HepG2 (cell line): ENCODE results near the gene CDH2. TPM values are rescaled to one million over a fixed set of nuclear protein-coding genes. Genes with fewer than 3 reads are reported as not detected.

Experiments
- ATAC-seq: fragments of 200-7000 bp; cut with Tn5 transposase; 3 replicates; pipeline ENCODE4 v1.9.1; 2020; ENCODE audit warnings: mild to moderate bottlenecking, moderate library complexity
- BruUV-seq: library from RNA; stranded (reverse); fragments of 400-500 nt; replicated peaks from 2 replicates; lab custom pipeline; 2021; lab: Mats Ljungman, UMichigan
- CTCF ChIA-PET: fragments of 300-600 bp; formaldehyde crosslinking; extraction: SDS; loops from one replicate; lab custom pipeline; 2021; ENCODE audit warnings: low total read pairs, inconsistent platforms, low intra/inter-chr PET ratio; lab: Yijun Ruan, JAX
- POLR2A ChIA-PET: fragments of 350-600 bp; sonication (Branson Sonifier 250); formaldehyde crosslinking; loops from one replicate; lab custom pipeline; 2020; ENCODE audit warnings: antibody characterized with exemption, inconsistent platforms; lab: Yijun Ruan, JAX
- DNase-seq: peaks from one replicate; pipeline ENCODE4 v3.0.0-alpha.2; 2015; ENCODE audit warnings: low spot score
- FAIRE-seq: peaks from 3 replicates; lab custom pipeline; 2011; peaks lifted over from hg19 to GRCh38; lab: Jason Lieb, UNC
- H2AFZ ChIP-seq: one replicate; pipeline ENCODE4 v1.6.1; 2011; ENCODE audit warnings: low read length, inconsistent platforms
- H3K27ac ChIP-seq: fragments of 300-600 bp; 3 replicates; pipeline ENCODE4 v1.8.0; 2011; ENCODE audit warnings: mixed run types, mild to moderate bottlenecking, mixed read lengths, low read length, inconsistent platforms; ENCODE audit not compliant: insufficient read depth; ENCODE audit errors: extremely low read length
- H3K27me3 ChIP-seq, 2 experiments: fragments of 200-600 bp in 1 of 2; 2 replicates in 1 of 2; 3 replicates in 1 of 2; pipeline versions ENCODE4 v1.6.0 to v1.8.0; 2011; ENCODE audit warnings: low read length in 2 of 2, mild to moderate bottlenecking in 2 of 2, moderate library complexity in 2 of 2, inconsistent platforms in 1 of 2; ENCODE audit not compliant: insufficient read depth in 2 of 2, control insufficient read depth in 1 of 2
- H3K36me3 ChIP-seq, 2 experiments: fragments of 200-600 bp in 1 of 2; replicated peaks in 1 of 2; 2 replicates in 1 of 2; 3 replicates in 1 of 2; pipeline versions ENCODE4 v1.5.1 to v1.8.0; 2011; ENCODE audit warnings: low read length in 2 of 2, inconsistent platforms in 1 of 2; ENCODE audit not compliant: insufficient read depth in 2 of 2, control insufficient read depth in 1 of 2
- H3K4me1 ChIP-seq: 2 replicates; pipeline ENCODE4 v1.5.1; 2012; ENCODE audit warnings: low read length, inconsistent platforms; ENCODE audit not compliant: insufficient read depth
- H3K4me2 ChIP-seq: 2 replicates; pipeline ENCODE4 v1.6.0; 2011; ENCODE audit warnings: low read depth, low read length, inconsistent platforms
- H3K4me3 ChIP-seq, 3 experiments: fragments of 200-600 bp in 1 of 3; sonication (generic), shearing (Covaris generic) in 1 of 3; replicated peaks in 1 of 3; 2 replicates each; pipeline ENCODE4 v1.5.1; 2011 to 2016; ENCODE audit warnings: low read length in 3 of 3, inconsistent platforms in 2 of 3, low read depth in 2 of 3, mild to moderate bottlenecking in 2 of 3, control low read depth in 1 of 3, mixed read lengths in 1 of 3; ENCODE audit not compliant: insufficient read depth in 1 of 3
- H3K79me2 ChIP-seq: one replicate; pipeline ENCODE4 v1.6.1; 2011; ENCODE audit warnings: low read length, inconsistent platforms; ENCODE audit not compliant: insufficient read depth
- H3K9ac ChIP-seq: 2 replicates; pipeline ENCODE4 v1.6.0; 2011; ENCODE audit warnings: mild to moderate bottlenecking, low read depth, low read length, inconsistent platforms; ENCODE audit not compliant: insufficient read depth
- H3K9me3 ChIP-seq: 2 replicates; pipeline ENCODE4 v1.5.1; 2012; ENCODE audit warnings: mild to moderate bottlenecking, low read length
- H4K20me1 ChIP-seq: 2 replicates; pipeline ENCODE4 v1.6.0; 2011; ENCODE audit warnings: inconsistent platforms, mild to moderate bottlenecking, low read length, moderate library complexity; ENCODE audit not compliant: insufficient read depth
- ARID3A ChIP-seq: IDR thresholded peaks from 2 replicates; pipeline ENCODE4 v1.6.1; 2012; ENCODE audit warnings: low read depth, low read length, improper control_type of control experiment
- FOXK1 ChIP-seq: sonication (generic); formaldehyde crosslinking; IDR thresholded peaks from 2 replicates; pipeline ENCODE4 v1.4.0; 2020; ENCODE audit warnings: low read depth, missing genetic modification reagents, borderline replicate concordance
- GABPA ChIP-seq, 2 experiments: IDR thresholded peaks; 2 replicates each; pipeline ENCODE4 v1.6.1; 2011 to 2016; ENCODE audit warnings: low read depth in 2 of 2, low read length in 1 of 2, missing biosample characterization in 1 of 2, missing genetic modification characterization in 1 of 2
- GABPB1 ChIP-seq: IDR thresholded peaks from 2 replicates; pipeline ENCODE4 v1.6.1; 2016; ENCODE audit warnings: mild to moderate bottlenecking, missing genetic modification reagents, moderate library complexity, missing compliant biosample characterization
- GZF1 ChIP-seq: sonication (generic); formaldehyde crosslinking; IDR thresholded peaks from 2 replicates; pipeline ENCODE4 v1.5.1; 2020; ENCODE audit warnings: mild to moderate bottlenecking, missing genetic modification reagents
- MEIS1 ChIP-seq: sonication (generic); formaldehyde crosslinking; IDR thresholded peaks from 2 replicates; pipeline ENCODE4 v1.9.0; 2021; ENCODE audit warnings: mild to moderate bottlenecking, missing genetic modification reagents, moderate library complexity, borderline replicate concordance
- MXI1 ChIP-seq: IDR thresholded peaks from 3 replicates; pipeline ENCODE4 v1.6.1; 2012; ENCODE audit warnings: low read depth, low read length, inconsistent platforms, borderline replicate concordance
- NCOR1 ChIP-seq: fragments of 200-600 bp; sonication (generic); IDR thresholded peaks from 2 replicates; pipeline ENCODE4 v1.7.0; 2017; ENCODE audit warnings: antibody characterized with exemption, low read length, borderline replicate concordance
- NONO ChIP-seq, 2 experiments: fragments of 450-650 bp in 1 of 2; sonication (generic) in 1 of 2; formaldehyde crosslinking in 1 of 2; IDR thresholded peaks in 1 of 2; conservative IDR thresholded peaks in 1 of 2; 2 replicates each; pipeline versions ENCODE4 v1.6.1 to v1.8.0; 2017 to 2022; ENCODE audit warnings: mild to moderate bottlenecking in 1 of 2, missing genetic modification reagents in 1 of 2, moderate library complexity in 1 of 2
- NR2F2 ChIP-seq: IDR thresholded peaks from 2 replicates; pipeline ENCODE4 v1.6.1; 2012; ENCODE audit warnings: low read depth, inconsistent platforms, borderline replicate concordance
- POLR2G ChIP-seq: fragments of 200-400 bp; formaldehyde crosslinking; IDR thresholded peaks from 2 replicates; pipeline ENCODE4 v1.6.1; 2018; ENCODE audit warnings: mild to moderate bottlenecking, low read depth, low read length, moderate library complexity
- SNAPC2 ChIP-seq: sonication (generic); formaldehyde crosslinking; IDR thresholded peaks from 2 replicates; pipeline ENCODE4 v1.8.1; 2022; ENCODE audit warnings: mild to moderate bottlenecking, missing genetic modification reagents
- SOX6 ChIP-seq, 2 experiments: fragments of 450-650 bp in 1 of 2; sonication (generic) in 1 of 2; formaldehyde crosslinking in 1 of 2; IDR thresholded peaks; 2 replicates each; pipeline versions ENCODE4 v1.4.0 to v1.6.1; 2017 to 2020; ENCODE audit warnings: antibody characterized with exemption in 1 of 2, mild to moderate bottlenecking in 1 of 2, missing genetic modification reagents in 1 of 2
- ZNF362 ChIP-seq: sonication (generic); formaldehyde crosslinking; IDR thresholded peaks from 2 replicates; pipeline ENCODE4 v1.4.0; 2020; ENCODE audit warnings: missing genetic modification reagents, mild to moderate bottlenecking, borderline replicate concordance
- ZNF788 ChIP-seq: sonication (generic); formaldehyde crosslinking; IDR thresholded peaks from 2 replicates; pipeline ENCODE4 v1.5.0; 2020; ENCODE audit warnings: mild to moderate bottlenecking, missing genetic modification reagents, borderline replicate concordance
- ZSCAN31 ChIP-seq: sonication (generic); formaldehyde crosslinking; IDR thresholded peaks from 2 replicates; pipeline ENCODE4 v1.5.0; 2020; ENCODE audit warnings: low read depth, mild to moderate bottlenecking, missing genetic modification reagents
- WGBS: methylation state at CpG from one replicate; pipeline ENCODE4 v1.1.6; 2017; ENCODE audit warnings: low lambda C conversion rate; 5-methylcytosine and 5-hydroxymethylcytosine counted together
- in situ Hi-C: cut with HindIII; loops from 2 replicates; pipeline ENCODE4 v1.10.0; 2017; ENCODE audit warnings: low pct_unique_long_range_greater_than_20kb; ENCODE audit not compliant: extremely low pct_ligation_motif_present
- intact Hi-C: fragments of 100-400 bp; cut with micrococcal nuclease; formaldehyde crosslinking; loops from one replicate; pipeline ENCODE4 v1.10.0; 2022; ENCODE audit not compliant: unreplicated experiment
- polyA plus RNA-seq, 8 experiments: library from polyadenylated mRNA; depleted of rRNA in 3 of 8; stranded (reverse) in 7 of 8; unstranded in 1 of 8; fragments of >200 nt; fragmentation: Illumina TruSeq in 4 of 8; extraction: Trizol in 4 of 8; gene quantifications; 2 replicates each; pipeline versions ENCODE4 v1.2.1 to v1.2.3, GENCODE V29; 2011 to 2016; ENCODE audit warnings: low read depth in 4 of 8, missing spikeins in 1 of 8, mixed read lengths in 1 of 8; ENCODE audit not compliant: insufficient read depth in 1 of 8
- total RNA-seq, 5 experiments: library from RNA; depleted of rRNA; stranded (reverse); fragments of >200 nt; fragmentation: Illumina TruSeq; extraction: Trizol; gene quantifications; 2 replicates each; pipeline ENCODE4 v1.2.3, GENCODE V29; 2016; ENCODE audit warnings: low read depth in 1 of 5

Gene CDH2
- total and polyA plus RNA-seq, 2 of the 13 experiments (the other 11 are each of a cell fraction or from before 2014, with no cell fraction given), result 18.6 to 36.1 TPM

GRCh38 chr18:28132084-28132483 lies 44.8 kb downstream of the CDH2 start:
- CTCF ChIA-PET, result no interaction called here
- no peaks in the 10 kb centered on the region for H4K20me1 ChIP-seq
- no peaks in the 10 kb centered on the region for H3K36me3 ChIP-seq
- in situ Hi-C loops, result no loop called here
- no peak overlapping the region for H2AFZ ChIP-seq
- H3K4me3 ChIP-seq, result no peak overlapping the region
- intact Hi-C loops, result no loop called here
- BruUV-seq, result no TSS peak
- DNase-seq, result no peak
- H3K9ac ChIP-seq, result no peak overlapping the region
- ATAC-seq, result no peak
- H3K79me2 ChIP-seq, result peaks cover 6% of the 10 kb centered on the region
- 90% methylated on average over 5 of the region's 5 CpGs for WGBS
- no peaks in the 10 kb centered on the region for H3K9me3 ChIP-seq
- POLR2A ChIA-PET, result no interaction called here
- H3K27ac ChIP-seq, result no peak overlapping the region
- FAIRE-seq, result no peak
- TF ChIP-seq NR2F2, result no peak
- no peak for TF ChIP-seq GABPA (IDR thresholded peaks at IDR 0.05; ENCODE audit: low read depth, low read length)
- TF ChIP-seq GABPA (CRISPR knock-in tag; IDR thresholded peaks at IDR 0.05; ENCODE audit: low read depth), result no peak
- no peak for TF ChIP-seq GZF1 (CRISPR knock-in tag)
- TF ChIP-seq MXI1, result no peak
- no peak for TF ChIP-seq ZNF788 (CRISPR knock-in tag)
- H3K4me2 ChIP-seq, result no peak overlapping the region
- no peaks in the 10 kb centered on the region for H3K27me3 ChIP-seq
- H3K4me1 ChIP-seq, result peaks cover 28% of the 10 kb centered on the region

DNA sequence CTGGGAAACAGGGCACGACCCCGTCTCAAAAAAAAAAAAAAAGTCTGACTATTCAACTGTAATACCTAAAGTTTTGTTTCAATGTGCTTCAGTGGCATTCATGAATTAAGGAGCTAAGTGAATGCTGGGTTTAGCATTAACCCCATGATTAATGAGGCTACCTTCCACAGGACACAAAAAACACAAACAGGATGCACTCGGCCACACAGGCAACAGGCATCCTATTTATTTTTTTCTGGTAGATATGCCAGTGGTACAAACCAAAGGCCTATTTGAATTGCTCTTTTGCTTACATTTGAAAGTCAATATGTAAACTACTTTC lies 48.3 kb downstream of the CDH2 start:
- FAIRE-seq (no peak), DNase-seq (no peak), ATAC-seq (peak; percentile 8)
- Histone ChIP-seq H3K4me1 (peaks cover 59% of the 10 kb centered on the region), H3K9me3 (no peaks in the 10 kb centered on the region), H3K36me3 (no peaks in the 10 kb centered on the region), H3K9ac (peak overlapping the region; percentile 30; the same call in 1 of the 2 replicates), H3K27me3 (no peaks in the 10 kb centered on the region), H4K20me1 (no peaks in the 10 kb centered on the region), H3K27ac (peak overlapping the region; percentile 65), H3K4me2 (peak overlapping the region; percentile 66), H3K79me2 (peaks cover 11% of the 10 kb centered on the region), H2AFZ (no peak overlapping the region), H3K4me3 (peak overlapping the region in 2 of 3 experiments; percentile 14 to 54; a peak in 2 of 6 replicates)
- in situ Hi-C loops, result no loop called here
- no TSS peak for BruUV-seq
- ChIA-PET CTCF (no interaction called here), POLR2A (interaction anchor here (0.8 to 3.9 kb wide), 6 partner anchors 33 to 50 kb away, joined by 3 to 24 read pairs (median 4); partner anchors contain the start of gene CDH2)
- 15% methylated on average over 3 of the region's 3 CpGs for WGBS
- intact Hi-C loops, result loop anchor here (2.0 to 5.0 kb wide), 4 partner anchors 38 to 116 kb away; no protein-coding TSS in a partner anchor
- TF ChIP-seq SNAPC2 (CRISPR knock-in tag) (no peak), POLR2G (no peak), NONO (IDR thresholded peaks at IDR 0.05) (no peak), NONO (CRISPR knock-in tag; conservative IDR thresholded peaks at IDR 0.05) (no peak), MEIS1 (no peak), ARID3A (0 out of 2 replicates have a peak, but pooled peaks have one; percentile 2), FOXK1 (no peak), NCOR1 (0 out of 2 replicates have a peak, but pooled peaks have one; percentile 39), SOX6 (IDR thresholded peaks at IDR 0.05) (no peak), SOX6 (CRISPR knock-in tag; IDR thresholded peaks at IDR 0.05) (0 out of 2 replicates have a peak, but pooled peaks have one; percentile 23), ZNF362 (peak; percentile 93), GABPB1 (peak; percentile 34; the same call in 1 of the 2 replicates), ZSCAN31 (CRISPR knock-in tag) (no peak)
